K562 (cell line): ENCODE data around the gene SMG9.

Experiments
- AFF4 ChIP-seq: sonication (generic); formaldehyde crosslinking; IDR thresholded peaks from 2 replicates; pipeline ENCODE4 v1.8.0; 2023; ENCODE audit warnings: mild to moderate bottlenecking, missing genetic modification reagents
- ESRRA ChIP-seq: fragments of 450-650 bp; IDR thresholded peaks from 2 replicates; pipeline ENCODE4 v1.6.1; 2014; ENCODE audit warnings: low read depth, mild to moderate bottlenecking, moderate library complexity, borderline replicate concordance
- HNRNPL ChIP-seq: fragments of 200-400 bp; formaldehyde crosslinking; IDR thresholded peaks from 2 replicates; pipeline ENCODE4 v1.6.1; 2017; ENCODE audit warnings: low read depth, mild to moderate bottlenecking, low read length
- POLR2AphosphoS5 ChIP-seq: IDR thresholded peaks from 2 replicates; pipeline ENCODE4 v1.6.1; 2011; ENCODE audit warnings: mild to moderate bottlenecking, low read depth, low read length, moderate library complexity; ENCODE audit not compliant: control insufficient read depth, insufficient read depth
- RAD21 ChIP-seq, 2 experiments: fragments of 250-450 bp in 1 of 2; fragments of 450-650 bp in 1 of 2; sonication (Bioruptor Pico) in 1 of 2; formaldehyde crosslinking in 1 of 2; IDR thresholded peaks in 1 of 2; conservative IDR thresholded peaks in 1 of 2; 2 replicates each; pipeline versions ENCODE4 v1.4.0 to v1.8.0; 2020 to 2022; ENCODE audit warnings: mild to moderate bottlenecking in 2 of 2, moderate library complexity in 1 of 2
- RFX5 ChIP-seq: IDR thresholded peaks from 2 replicates; pipeline ENCODE4 v1.6.1; 2011; ENCODE audit warnings: low read depth, mild to moderate bottlenecking, improper control_type of control experiment, low read length
- TCF3 ChIP-seq: sonication (generic); formaldehyde crosslinking; IDR thresholded peaks from 2 replicates; pipeline ENCODE4 v1.4.0; 2020; ENCODE audit warnings: mild to moderate bottlenecking, missing genetic modification reagents
- TFAM ChIP-seq: fragments of 250-450 bp; sonication (Bioruptor Pico); conservative IDR thresholded peaks from 2 replicates; pipeline ENCODE4 v1.5.0; 2021; ENCODE audit warnings: mild to moderate bottlenecking, moderate library complexity
- ZNF212 ChIP-seq: fragments of 450-650 bp; formaldehyde crosslinking; IDR thresholded peaks from 2 replicates; pipeline ENCODE4 v1.4.0; 2020; ENCODE audit warnings: mild to moderate bottlenecking
- ZNF707 ChIP-seq: fragments of 250-450 bp; sonication (Bioruptor Pico); conservative IDR thresholded peaks from 2 replicates; pipeline ENCODE4 v1.8.0; 2022; ENCODE audit warnings: inconsistent platforms, mild to moderate bottlenecking, moderate library complexity

GRCh38 chr19:43765109-43765876 lies 10.5 kb upstream of the SMG9 start:
- TF ChIP-seq HNRNPL (no peak), TCF3 (CRISPR knock-in tag) (peak; percentile 38; the same call in 1 of the 2 replicates), RFX5 (no peak), TFAM (CRISPR knock-in tag) (no peak), ESRRA (no peak), POLR2AphosphoS5 (no peak), AFF4 (CRISPR knock-in tag) (no peak), ZNF707 (no peak), RAD21 (CRISPR knock-in tag; conservative IDR thresholded peaks at IDR 0.05 in 1 of 2, IDR thresholded peaks at IDR 0.05 in 1 of 2) (no peak), ZNF212 (no peak)
